OCI-LY3 (cell line): Measurements from ENCODE around the gene TMEM42.

ENCODE experiments used
- EZH2phosphoT487 ChIP-seq: fragments of 200-600 bp; shearing (Covaris generic); IDR thresholded peaks from 2 replicates; pipeline ENCODE4 v1.6.1; 2018; ENCODE audit warnings: antibody characterized with exemption, mixed run types, low read depth
- TF ChIP-seq, protein P1 (sequence below): fragments of 200-600, 300-600 bp; sonication (generic); IDR thresholded peaks from 2 replicates; pipeline ENCODE4 v1.5.1; 2014; ENCODE audit warnings: antibody characterized with exemption, low read length, low read depth

DNA sequence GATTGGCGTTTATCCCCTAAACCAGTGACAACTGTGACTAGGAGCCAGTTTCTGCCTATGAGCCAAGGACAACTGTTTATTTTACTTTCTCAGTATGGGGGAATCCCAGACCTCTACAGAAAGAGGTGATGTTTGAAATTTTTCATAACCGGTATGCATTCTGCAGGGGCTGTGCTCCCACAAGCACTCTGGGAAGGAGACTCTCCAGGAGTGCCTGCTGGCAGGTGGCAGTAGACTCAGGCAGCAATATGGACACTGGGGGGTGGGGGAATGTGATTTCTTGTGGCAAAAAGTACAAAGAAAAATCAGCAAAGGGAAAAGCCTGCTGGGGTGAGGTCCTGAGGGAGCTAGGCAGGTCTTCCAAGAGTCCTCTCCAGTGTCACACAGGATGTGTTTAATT is 18.6 kb downstream of the TMEM42 start:
- TF ChIP-seq, protein P1, sequence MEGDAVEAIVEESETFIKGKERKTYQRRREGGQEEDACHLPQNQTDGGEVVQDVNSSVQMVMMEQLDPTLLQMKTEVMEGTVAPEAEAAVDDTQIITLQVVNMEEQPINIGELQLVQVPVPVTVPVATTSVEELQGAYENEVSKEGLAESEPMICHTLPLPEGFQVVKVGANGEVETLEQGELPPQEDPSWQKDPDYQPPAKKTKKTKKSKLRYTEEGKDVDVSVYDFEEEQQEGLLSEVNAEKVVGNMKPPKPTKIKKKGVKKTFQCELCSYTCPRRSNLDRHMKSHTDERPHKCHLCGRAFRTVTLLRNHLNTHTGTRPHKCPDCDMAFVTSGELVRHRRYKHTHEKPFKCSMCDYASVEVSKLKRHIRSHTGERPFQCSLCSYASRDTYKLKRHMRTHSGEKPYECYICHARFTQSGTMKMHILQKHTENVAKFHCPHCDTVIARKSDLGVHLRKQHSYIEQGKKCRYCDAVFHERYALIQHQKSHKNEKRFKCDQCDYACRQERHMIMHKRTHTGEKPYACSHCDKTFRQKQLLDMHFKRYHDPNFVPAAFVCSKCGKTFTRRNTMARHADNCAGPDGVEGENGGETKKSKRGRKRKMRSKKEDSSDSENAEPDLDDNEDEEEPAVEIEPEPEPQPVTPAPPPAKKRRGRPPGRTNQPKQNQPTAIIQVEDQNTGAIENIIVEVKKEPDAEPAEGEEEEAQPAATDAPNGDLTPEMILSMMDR, result no peak
- TF ChIP-seq EZH2phosphoT487, result no peak
